Measurements from ENCODE around the gene HLA-DQA2.
"Not testable (repeated sequence)": the region's sequence is repeated elsewhere in the genome, so short reads cannot be mapped to it uniquely, and the experiment has no call there.

- TF ChIP-seq, protein P1, sequence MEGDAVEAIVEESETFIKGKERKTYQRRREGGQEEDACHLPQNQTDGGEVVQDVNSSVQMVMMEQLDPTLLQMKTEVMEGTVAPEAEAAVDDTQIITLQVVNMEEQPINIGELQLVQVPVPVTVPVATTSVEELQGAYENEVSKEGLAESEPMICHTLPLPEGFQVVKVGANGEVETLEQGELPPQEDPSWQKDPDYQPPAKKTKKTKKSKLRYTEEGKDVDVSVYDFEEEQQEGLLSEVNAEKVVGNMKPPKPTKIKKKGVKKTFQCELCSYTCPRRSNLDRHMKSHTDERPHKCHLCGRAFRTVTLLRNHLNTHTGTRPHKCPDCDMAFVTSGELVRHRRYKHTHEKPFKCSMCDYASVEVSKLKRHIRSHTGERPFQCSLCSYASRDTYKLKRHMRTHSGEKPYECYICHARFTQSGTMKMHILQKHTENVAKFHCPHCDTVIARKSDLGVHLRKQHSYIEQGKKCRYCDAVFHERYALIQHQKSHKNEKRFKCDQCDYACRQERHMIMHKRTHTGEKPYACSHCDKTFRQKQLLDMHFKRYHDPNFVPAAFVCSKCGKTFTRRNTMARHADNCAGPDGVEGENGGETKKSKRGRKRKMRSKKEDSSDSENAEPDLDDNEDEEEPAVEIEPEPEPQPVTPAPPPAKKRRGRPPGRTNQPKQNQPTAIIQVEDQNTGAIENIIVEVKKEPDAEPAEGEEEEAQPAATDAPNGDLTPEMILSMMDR (IDR thresholded peaks at IDR 0.05; ENCODE audit: poor library complexity, severe bottlenecking), result not testable (repeated sequence)
- TF ChIP-seq TAF1 (IDR thresholded peaks at IDR 0.05; ENCODE audit: low read depth); EZH2 (IDR thresholded peaks at IDR 0.05; ENCODE audit: borderline replicate concordance, insufficient read depth, low read length, poor library complexity, severe bottlenecking); POLR2AphosphoS5 (IDR thresholded peaks at IDR 0.05); REST (IDR thresholded peaks at IDR 0.05; ENCODE audit: borderline replicate concordance); EP300 (conservative IDR thresholded peaks at IDR 0.05; ENCODE audit: poor library complexity, severe bottlenecking); RAD21 (conservative IDR thresholded peaks at IDR 0.05): not testable (repeated sequence)
Observed at GRCh38 chr6:32705164-32705563, 36.0 kb upstream of the HLA-DQA2 start.
